ENCODE results near the gene LRRC28.

DNA sequence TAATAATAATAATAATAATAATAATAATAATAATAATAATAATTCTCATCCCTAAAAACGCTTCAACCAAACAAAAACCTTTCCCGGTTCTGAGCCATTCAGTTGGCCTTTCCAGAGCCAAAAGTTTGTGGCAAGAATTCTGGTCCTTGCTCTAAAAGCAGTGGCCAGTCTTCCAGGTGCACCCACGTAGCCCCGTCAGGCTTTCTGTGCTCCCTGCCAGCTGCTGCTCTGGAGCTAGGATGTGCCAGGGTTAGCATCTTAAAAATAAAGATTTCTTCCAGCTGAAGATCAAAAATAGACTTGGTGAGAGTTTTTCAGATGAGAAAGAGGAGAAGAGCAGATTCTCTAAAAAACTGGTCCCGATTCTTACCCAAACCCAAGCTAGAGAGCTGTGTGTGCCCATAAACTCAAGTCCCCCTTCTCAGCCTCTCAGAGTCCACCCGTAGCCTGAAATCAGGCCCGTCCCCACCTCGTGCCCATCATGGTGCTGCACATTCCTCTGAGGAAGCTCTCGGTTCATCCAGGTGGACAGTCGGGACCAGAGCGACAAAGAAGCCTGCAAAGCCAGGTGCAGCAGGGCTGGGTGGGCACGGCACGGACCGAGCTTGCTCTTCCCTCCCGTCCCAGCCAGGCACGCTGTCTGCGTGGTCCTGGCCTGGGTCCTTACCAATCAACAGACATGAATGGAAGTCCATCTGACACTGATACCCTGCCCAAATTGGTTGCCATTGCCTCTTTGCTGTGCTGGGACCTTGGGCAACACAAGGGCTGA, 155.6 kb downstream of the LRRC28 start:
- TF ChIP-seq, protein P1, sequence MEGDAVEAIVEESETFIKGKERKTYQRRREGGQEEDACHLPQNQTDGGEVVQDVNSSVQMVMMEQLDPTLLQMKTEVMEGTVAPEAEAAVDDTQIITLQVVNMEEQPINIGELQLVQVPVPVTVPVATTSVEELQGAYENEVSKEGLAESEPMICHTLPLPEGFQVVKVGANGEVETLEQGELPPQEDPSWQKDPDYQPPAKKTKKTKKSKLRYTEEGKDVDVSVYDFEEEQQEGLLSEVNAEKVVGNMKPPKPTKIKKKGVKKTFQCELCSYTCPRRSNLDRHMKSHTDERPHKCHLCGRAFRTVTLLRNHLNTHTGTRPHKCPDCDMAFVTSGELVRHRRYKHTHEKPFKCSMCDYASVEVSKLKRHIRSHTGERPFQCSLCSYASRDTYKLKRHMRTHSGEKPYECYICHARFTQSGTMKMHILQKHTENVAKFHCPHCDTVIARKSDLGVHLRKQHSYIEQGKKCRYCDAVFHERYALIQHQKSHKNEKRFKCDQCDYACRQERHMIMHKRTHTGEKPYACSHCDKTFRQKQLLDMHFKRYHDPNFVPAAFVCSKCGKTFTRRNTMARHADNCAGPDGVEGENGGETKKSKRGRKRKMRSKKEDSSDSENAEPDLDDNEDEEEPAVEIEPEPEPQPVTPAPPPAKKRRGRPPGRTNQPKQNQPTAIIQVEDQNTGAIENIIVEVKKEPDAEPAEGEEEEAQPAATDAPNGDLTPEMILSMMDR (IDR thresholded peaks at IDR 0.05 in 2 of 3, conservative IDR thresholded peaks at IDR 0.05 in 1 of 3; ENCODE audit: control insufficient read depth in 2 of 3, extremely low read depth in 1 of 3, insufficient read depth in 1 of 3, low read depth in 3 of 3, low read length in 3 of 3), result no peak
- no peak for TF ChIP-seq NFYB (IDR thresholded peaks at IDR 0.05; ENCODE audit: insufficient read depth, low read depth, low read length)
- no peak for TF ChIP-seq MXI1 (IDR thresholded peaks at IDR 0.05; ENCODE audit: low read depth, low read length)
- no peak for TF ChIP-seq GABPA (IDR thresholded peaks at IDR 0.05; ENCODE audit: low read depth)
- no peak for TF ChIP-seq STAT1 (conservative IDR thresholded peaks at IDR 0.05)
- TF ChIP-seq NBN (IDR thresholded peaks at IDR 0.05), result no peak
- TF ChIP-seq POLR2AphosphoS5 (IDR thresholded peaks at IDR 0.05; ENCODE audit: low read length), result no peak
- TF ChIP-seq STAT3 (IDR thresholded peaks at IDR 0.05; ENCODE audit: low read depth, low read length), result no peak
- no peak for TF ChIP-seq ZNF622 (IDR thresholded peaks at IDR 0.05)
- no peak for TF ChIP-seq SIN3A (IDR thresholded peaks at IDR 0.05; ENCODE audit: low read depth, low read length)
- TF ChIP-seq SREBF1 (IDR thresholded peaks at IDR 0.05; ENCODE audit: low read length), result no peak
- TF ChIP-seq NRF1 (conservative IDR thresholded peaks at IDR 0.05; ENCODE audit: low read depth, low read length), result no peak
- TF ChIP-seq CBFB (IDR thresholded peaks at IDR 0.05; ENCODE audit: low read depth), result no peak
- no peak for TF ChIP-seq SUZ12 (IDR thresholded peaks at IDR 0.05; ENCODE audit: unreplicated experiment)
